HepG2 (cell line): Measurements from ENCODE around the gene BCAS4. TPM values are rescaled to one million over a fixed set of nuclear protein-coding genes. Genes with fewer than 3 reads are reported as not detected.
A peak's percentile ranks its signal among the peaks of the same experiment; 100 is the strongest.

Experiments used
- FOSL2 ChIP-seq: sonication (generic); formaldehyde crosslinking; IDR thresholded peaks from 2 replicates; pipeline ENCODE4 v1.4.0; 2020; ENCODE audit warnings: missing genetic modification reagents
- FOXK1 ChIP-seq: sonication (generic); formaldehyde crosslinking; IDR thresholded peaks from 2 replicates; pipeline ENCODE4 v1.4.0; 2020; ENCODE audit warnings: low read depth, missing genetic modification reagents, borderline replicate concordance
- KDM6A ChIP-seq: IDR thresholded peaks from 2 replicates; pipeline ENCODE4 v1.6.1; 2016; ENCODE audit warnings: low read depth
- SIX1 ChIP-seq: sonication (generic); formaldehyde crosslinking; IDR thresholded peaks from 2 replicates; pipeline ENCODE4 v1.4.0; 2020; ENCODE audit warnings: missing genetic modification reagents, borderline replicate concordance
- YEATS4 ChIP-seq: sonication (generic); formaldehyde crosslinking; IDR thresholded peaks from 2 replicates; pipeline ENCODE4 v1.4.0; 2020; ENCODE audit warnings: missing genetic modification reagents, borderline replicate concordance
- ZFX ChIP-seq: sonication (generic); formaldehyde crosslinking; IDR thresholded peaks from 2 replicates; pipeline ENCODE4 v1.4.0; 2020; ENCODE audit warnings: mild to moderate bottlenecking, low read depth, missing genetic modification reagents, moderate library complexity
- ZNF121 ChIP-seq: sonication (generic); formaldehyde crosslinking; IDR thresholded peaks from 2 replicates; pipeline ENCODE4 v1.5.0; 2020; ENCODE audit warnings: mild to moderate bottlenecking, missing genetic modification reagents
- ZNF264 ChIP-seq: sonication (generic); formaldehyde crosslinking; IDR thresholded peaks from 2 replicates; pipeline ENCODE4 v1.4.0; 2020; ENCODE audit warnings: missing genetic modification reagents
- polyA plus RNA-seq, 8 experiments: library from polyadenylated mRNA; depleted of rRNA in 3 of 8; stranded (reverse) in 7 of 8; unstranded in 1 of 8; fragments of >200 nt; fragmentation: Illumina TruSeq in 4 of 8; extraction: Trizol in 4 of 8; gene quantifications; 2 replicates each; pipeline versions ENCODE4 v1.2.1 to v1.2.3, GENCODE V29; 2011 to 2016; ENCODE audit warnings: low read depth in 4 of 8, missing spikeins in 1 of 8, mixed read lengths in 1 of 8; ENCODE audit not compliant: insufficient read depth in 1 of 8
- total RNA-seq, 5 experiments: library from RNA; depleted of rRNA; stranded (reverse); fragments of >200 nt; fragmentation: Illumina TruSeq; extraction: Trizol; gene quantifications; 2 replicates each; pipeline ENCODE4 v1.2.3, GENCODE V29; 2016; ENCODE audit warnings: low read depth in 1 of 5
- TF ChIP-seq, protein P1 (sequence below): sonication (generic); formaldehyde crosslinking; IDR thresholded peaks from 2 replicates; pipeline ENCODE4 v1.4.0; 2020; ENCODE audit warnings: missing genetic modification reagents
- TF ChIP-seq, protein P2 (sequence below): sonication (generic); formaldehyde crosslinking; IDR thresholded peaks from 2 replicates; pipeline ENCODE4 v1.4.0; 2020; ENCODE audit warnings: missing genetic modification reagents
- TF ChIP-seq, protein P3 (sequence below): sonication (generic); formaldehyde crosslinking; IDR thresholded peaks from 2 replicates; pipeline ENCODE4 v1.5.0; 2020; ENCODE audit warnings: mild to moderate bottlenecking, missing genetic modification reagents
- TF ChIP-seq, protein P4 (sequence below): sonication (generic); formaldehyde crosslinking; conservative IDR thresholded peaks from 2 replicates; pipeline ENCODE4 v1.8.0; 2022; ENCODE audit warnings: low read depth, missing genetic modification reagents
- TF ChIP-seq, protein P5 (sequence below): IDR thresholded peaks from 2 replicates; pipeline ENCODE4 v1.6.1; 2016; ENCODE audit warnings: missing compliant biosample characterization, missing genetic modification reagents, borderline replicate concordance
- TF ChIP-seq, protein P6 (sequence below), 2 experiments: sonication (generic) in 1 of 2; formaldehyde crosslinking in 1 of 2; IDR thresholded peaks; 2 replicates each; pipeline versions ENCODE4 v1.5.1 to v1.6.1; 2011 to 2020; ENCODE audit warnings: borderline replicate concordance in 1 of 2, low read depth in 1 of 2, low read length in 1 of 2, mild to moderate bottlenecking in 1 of 2, missing genetic modification reagents in 1 of 2, moderate library complexity in 1 of 2

The BCAS4 gene
- total and polyA plus RNA-seq, 2 of the 13 experiments (the other 11 are each of a cell fraction or from before 2014, with no cell fraction given), result 7.2 to 8.0 TPM

DNA sequence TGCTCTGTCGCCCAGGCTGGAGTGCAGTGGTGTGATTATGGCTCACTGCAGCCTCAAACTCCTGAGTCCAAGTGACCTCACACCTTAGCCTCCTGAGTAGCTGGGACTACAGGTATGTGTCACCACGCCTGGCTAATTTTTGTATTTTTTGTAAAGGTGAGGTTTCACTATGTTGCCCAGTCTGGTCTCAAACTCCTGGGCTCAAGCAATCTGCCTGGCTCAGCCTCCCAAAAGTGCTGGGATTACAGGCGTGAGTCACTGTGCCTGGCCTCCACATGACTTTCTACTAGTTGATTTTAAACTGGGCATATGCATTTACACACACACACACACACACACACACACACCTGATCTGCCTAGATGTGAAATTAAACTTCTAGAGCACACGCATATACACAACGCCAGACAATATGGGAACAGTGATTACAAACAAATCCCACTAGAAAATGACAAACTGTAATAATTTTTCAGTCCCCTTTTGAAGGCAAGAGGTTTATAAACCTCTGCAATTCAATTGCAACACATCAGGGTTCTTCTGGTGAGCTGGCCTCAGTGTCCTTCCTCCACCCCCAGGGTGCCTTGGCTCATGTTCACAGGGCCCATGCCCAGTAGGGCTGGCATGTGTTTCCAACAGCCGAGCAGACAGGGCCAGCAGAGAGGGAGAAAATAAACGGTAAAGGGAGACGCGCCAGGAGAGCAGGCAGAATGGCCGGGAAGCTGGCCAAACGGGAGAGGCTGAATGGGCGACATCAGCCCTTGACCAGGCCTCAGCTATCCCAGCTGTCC lies 32.2 kb upstream of the BCAS4 start (continued):
- TF ChIP-seq, protein P1, sequence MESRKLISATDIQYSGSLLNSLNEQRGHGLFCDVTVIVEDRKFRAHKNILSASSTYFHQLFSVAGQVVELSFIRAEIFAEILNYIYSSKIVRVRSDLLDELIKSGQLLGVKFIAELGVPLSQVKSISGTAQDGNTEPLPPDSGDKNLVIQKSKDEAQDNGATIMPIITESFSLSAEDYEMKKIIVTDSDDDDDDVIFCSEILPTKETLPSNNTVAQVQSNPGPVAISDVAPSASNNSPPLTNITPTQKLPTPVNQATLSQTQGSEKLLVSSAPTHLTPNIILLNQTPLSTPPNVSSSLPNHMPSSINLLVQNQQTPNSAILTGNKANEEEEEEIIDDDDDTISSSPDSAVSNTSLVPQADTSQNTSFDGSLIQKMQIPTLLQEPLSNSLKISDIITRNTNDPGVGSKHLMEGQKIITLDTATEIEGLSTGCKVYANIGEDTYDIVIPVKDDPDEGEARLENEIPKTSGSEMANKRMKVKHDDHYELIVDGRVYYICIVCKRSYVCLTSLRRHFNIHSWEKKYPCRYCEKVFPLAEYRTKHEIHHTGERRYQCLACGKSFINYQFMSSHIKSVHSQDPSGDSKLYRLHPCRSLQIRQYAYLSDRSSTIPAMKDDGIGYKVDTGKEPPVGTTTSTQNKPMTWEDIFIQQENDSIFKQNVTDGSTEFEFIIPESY (CRISPR knock-in tag), result peak; percentile 49
- TF ChIP-seq ZFX (CRISPR knock-in tag), result no peak
- no peak for TF ChIP-seq KDM6A (CRISPR knock-in tag)
- TF ChIP-seq, protein P2, sequence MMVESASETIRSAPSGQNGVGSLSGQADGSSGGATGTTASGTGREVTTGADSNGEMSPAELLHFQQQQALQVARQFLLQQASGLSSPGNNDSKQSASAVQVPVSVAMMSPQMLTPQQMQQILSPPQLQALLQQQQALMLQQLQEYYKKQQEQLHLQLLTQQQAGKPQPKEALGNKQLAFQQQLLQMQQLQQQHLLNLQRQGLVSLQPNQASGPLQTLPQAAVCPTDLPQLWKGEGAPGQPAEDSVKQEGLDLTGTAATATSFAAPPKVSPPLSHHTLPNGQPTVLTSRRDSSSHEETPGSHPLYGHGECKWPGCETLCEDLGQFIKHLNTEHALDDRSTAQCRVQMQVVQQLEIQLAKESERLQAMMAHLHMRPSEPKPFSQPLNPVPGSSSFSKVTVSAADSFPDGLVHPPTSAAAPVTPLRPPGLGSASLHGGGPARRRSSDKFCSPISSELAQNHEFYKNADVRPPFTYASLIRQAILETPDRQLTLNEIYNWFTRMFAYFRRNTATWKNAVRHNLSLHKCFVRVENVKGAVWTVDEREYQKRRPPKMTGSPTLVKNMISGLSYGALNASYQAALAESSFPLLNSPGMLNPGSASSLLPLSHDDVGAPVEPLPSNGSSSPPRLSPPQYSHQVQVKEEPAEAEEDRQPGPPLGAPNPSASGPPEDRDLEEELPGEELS (CRISPR knock-in tag), result no peak
- TF ChIP-seq, protein P3, sequence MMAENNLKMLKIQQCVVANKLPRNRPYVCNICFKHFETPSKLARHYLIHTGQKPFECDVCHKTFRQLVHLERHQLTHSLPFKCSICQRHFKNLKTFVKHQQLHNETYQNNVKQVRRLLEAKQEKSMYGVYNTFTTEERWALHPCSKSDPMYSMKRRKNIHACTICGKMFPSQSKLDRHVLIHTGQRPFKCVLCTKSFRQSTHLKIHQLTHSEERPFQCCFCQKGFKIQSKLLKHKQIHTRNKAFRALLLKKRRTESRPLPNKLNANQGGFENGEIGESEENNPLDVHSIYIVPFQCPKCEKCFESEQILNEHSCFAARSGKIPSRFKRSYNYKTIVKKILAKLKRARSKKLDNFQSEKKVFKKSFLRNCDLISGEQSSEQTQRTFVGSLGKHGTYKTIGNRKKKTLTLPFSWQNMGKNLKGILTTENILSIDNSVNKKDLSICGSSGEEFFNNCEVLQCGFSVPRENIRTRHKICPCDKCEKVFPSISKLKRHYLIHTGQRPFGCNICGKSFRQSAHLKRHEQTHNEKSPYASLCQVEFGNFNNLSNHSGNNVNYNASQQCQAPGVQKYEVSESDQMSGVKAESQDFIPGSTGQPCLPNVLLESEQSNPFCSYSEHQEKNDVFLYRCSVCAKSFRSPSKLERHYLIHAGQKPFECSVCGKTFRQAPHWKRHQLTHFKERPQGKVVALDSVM (CRISPR knock-in tag), result peak; percentile 52; the same call in 1 of the 2 replicates
- TF ChIP-seq YEATS4 (CRISPR knock-in tag), result no peak
- TF ChIP-seq ZNF121 (CRISPR knock-in tag), result 0 out of 2 replicates have a peak, but pooled peaks have one; percentile 36
- TF ChIP-seq, protein P4, sequence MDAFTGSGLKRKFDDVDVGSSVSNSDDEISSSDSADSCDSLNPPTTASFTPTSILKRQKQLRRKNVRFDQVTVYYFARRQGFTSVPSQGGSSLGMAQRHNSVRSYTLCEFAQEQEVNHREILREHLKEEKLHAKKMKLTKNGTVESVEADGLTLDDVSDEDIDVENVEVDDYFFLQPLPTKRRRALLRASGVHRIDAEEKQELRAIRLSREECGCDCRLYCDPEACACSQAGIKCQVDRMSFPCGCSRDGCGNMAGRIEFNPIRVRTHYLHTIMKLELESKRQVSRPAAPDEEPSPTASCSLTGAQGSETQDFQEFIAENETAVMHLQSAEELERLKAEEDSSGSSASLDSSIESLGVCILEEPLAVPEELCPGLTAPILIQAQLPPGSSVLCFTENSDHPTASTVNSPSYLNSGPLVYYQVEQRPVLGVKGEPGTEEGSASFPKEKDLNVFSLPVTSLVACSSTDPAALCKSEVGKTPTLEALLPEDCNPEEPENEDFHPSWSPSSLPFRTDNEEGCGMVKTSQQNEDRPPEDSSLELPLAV (CRISPR knock-in tag), result no peak
- peak; percentile 33; the same call in 1 of the 2 replicates for TF ChIP-seq FOXK1 (CRISPR knock-in tag)
- TF ChIP-seq, protein P5, sequence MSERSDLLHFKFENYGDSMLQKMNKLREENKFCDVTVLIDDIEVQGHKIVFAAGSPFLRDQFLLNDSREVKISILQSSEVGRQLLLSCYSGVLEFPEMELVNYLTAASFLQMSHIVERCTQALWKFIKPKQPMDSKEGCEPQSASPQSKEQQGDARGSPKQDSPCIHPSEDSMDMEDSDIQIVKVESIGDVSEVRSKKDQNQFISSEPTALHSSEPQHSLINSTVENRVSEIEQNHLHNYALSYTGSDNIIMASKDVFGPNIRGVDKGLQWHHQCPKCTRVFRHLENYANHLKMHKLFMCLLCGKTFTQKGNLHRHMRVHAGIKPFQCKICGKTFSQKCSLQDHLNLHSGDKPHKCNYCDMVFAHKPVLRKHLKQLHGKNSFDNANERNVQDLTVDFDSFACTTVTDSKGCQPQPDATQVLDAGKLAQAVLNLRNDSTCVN (CRISPR knock-in tag), result no peak
- no peak for TF ChIP-seq ZNF264
- TF ChIP-seq FOSL2 (CRISPR knock-in tag), result peak; percentile 70
- TF ChIP-seq, protein P6, sequence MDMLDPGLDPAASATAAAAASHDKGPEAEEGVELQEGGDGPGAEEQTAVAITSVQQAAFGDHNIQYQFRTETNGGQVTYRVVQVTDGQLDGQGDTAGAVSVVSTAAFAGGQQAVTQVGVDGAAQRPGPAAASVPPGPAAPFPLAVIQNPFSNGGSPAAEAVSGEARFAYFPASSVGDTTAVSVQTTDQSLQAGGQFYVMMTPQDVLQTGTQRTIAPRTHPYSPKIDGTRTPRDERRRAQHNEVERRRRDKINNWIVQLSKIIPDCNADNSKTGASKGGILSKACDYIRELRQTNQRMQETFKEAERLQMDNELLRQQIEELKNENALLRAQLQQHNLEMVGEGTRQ (IDR thresholded peaks at IDR 0.05; ENCODE audit: low read depth, low read length), result no peak
- TF ChIP-seq, protein P6 (CRISPR knock-in tag; IDR thresholded peaks at IDR 0.05; ENCODE audit: borderline replicate concordance), result no peak
- TF ChIP-seq SIX1 (CRISPR knock-in tag), result no peak
